Ramos (cell line): ENCODE measurements around the gene DGKD.
"Not testable (repeated sequence)": the region's sequence is repeated elsewhere in the genome, so short reads cannot be mapped to it uniquely, and the experiment has no call there.

Experiments used
- in situ Hi-C: fragments of 300-500 bp; cut with MboI; formaldehyde crosslinking; loops from one replicate; pipeline ENCODE4 v1.14.3; 2022; ENCODE audit warnings: low sequenced_read_pairs; ENCODE audit not compliant: unreplicated experiment

The DGKD gene

GRCh38 chr2:233380995-233381637 lies 26.8 kb downstream of the DGKD start:
- in situ Hi-C loops = no loop called here

DNA sequence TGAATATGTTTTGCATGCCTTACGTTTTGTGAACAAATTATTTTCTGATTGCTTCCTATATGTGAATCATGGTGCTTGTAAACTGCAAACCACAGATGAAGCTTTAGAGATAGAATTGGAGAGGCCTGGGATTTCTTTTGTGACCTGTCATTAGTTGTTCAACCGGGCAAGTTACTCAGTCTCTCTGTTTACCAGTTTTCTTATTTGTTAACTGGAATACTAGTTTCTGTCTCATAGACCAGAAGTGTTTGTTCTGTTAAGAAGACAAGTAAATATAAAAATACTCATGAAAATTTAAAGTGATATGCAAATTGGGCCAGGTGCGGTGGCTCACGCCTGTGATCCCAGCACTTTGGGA lies 27.3 kb downstream of the DGKD start:
- in situ Hi-C loops = no loop called here

- in situ Hi-C loops = no loop called here
Observed at GRCh38 chr2:233384015-233384414, 29.7 kb downstream of the DGKD start.

DNA sequence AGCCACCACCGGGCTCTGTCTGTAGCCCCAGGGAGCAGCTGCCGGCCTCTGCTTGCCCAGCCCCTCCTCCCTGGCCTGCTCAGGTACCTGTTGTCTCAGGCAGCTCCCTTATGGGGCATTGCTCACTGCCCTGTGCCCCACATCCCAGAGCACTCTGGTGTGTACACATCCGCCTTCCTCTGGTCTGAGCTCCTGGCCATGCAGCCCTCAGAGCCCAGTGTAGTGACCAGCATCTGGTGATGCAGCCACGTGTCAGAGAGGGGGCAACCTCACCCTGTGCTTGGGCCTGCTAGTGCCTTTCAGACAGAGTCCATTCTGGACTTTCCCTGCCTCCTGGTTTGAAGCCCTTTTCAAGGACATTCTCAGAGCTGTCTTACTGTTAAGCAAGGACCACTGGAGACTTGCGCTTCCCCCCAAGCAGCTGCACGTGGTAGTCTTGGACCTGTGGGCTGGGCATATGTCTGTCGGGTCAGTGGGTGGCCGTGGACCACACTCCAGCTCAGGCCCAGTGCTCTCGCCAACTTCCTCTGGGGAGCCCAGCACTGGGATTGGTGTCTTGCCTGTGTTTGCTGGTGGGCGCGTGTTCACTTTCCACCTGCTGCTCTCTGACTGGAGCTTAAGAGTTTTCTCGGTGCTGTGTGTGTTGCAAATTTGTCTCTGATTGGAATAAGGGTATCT lies 30.7 kb downstream of the DGKD start:
- in situ Hi-C loops = no loop called here

DNA sequence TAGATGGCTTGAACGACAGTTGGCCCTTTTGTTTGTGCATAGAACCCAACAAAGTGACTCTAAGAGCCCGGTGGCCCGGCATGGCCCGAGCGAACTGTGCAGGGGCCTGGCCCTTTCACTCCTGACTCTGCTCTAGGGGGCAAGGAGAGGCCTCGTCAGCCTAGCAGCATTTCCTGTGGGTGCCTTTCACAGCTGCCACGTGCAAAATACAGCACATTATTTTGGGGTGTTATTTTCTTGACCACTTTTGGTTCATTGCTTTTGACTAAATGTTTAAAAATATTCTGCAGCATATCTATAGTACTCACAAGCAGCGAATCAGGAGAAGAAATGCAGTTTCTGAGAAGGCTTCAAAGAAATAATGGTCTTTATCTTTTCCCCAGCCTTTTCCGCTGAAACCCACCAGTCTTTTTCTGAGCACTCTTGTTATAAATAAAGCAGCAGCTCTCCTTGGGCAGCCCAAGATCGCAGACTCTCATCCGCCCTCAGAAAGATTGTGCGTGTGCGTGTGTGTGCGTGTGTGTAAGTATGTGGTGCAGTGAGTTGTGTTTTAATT lies 31.3 kb downstream of the DGKD start:
- in situ Hi-C loops = no loop called here

- in situ Hi-C loops = no loop called here
Observed at GRCh38 chr2:233386382-233387041, 32.2 kb downstream of the DGKD start.

- in situ Hi-C loops = no loop called here
Observed at GRCh38 chr2:233387225-233387624, 32.9 kb downstream of the DGKD start.

DNA sequence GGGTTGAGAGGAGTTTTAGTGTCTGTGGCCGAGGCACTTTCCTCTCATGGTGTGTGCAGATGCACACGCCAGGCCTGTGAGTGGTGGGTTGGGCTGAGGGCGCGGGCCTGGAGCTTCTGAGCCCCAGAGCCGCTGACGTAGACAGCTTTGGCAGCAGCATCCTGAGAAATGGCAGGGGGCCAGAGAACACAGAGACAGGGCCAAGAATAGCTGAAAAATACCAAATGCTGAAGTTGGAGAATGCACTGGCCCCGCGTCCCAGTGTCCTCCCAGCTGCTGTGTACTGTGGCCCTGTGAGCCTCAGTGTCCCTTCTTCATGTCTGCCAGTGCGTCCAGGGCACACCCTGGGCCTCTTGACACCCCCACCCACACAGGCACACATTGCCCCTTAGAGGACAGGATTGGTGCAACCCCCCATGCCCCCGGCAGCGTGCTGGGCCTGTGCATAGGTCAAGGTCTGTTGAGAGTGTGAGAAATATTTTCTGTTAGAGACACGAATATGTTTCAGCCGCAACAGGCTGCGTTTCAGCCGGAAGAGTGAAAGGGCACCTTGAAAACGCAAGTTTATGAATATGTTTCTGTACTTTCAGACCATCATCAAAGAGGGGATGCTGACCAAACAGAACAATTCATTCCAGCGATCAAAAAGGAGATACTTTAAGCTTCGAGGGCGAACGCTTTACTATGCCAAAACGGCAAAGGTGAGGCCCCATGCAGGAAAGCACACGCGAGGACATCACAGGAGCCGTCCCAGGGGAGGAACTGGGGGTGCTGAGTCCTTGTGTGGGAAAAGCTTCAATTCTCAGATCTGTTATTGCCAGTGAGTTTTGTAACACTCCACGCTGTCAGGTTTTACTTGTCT lies 33.6 kb downstream of the DGKD start:
- in situ Hi-C loops = no loop called here

DNA sequence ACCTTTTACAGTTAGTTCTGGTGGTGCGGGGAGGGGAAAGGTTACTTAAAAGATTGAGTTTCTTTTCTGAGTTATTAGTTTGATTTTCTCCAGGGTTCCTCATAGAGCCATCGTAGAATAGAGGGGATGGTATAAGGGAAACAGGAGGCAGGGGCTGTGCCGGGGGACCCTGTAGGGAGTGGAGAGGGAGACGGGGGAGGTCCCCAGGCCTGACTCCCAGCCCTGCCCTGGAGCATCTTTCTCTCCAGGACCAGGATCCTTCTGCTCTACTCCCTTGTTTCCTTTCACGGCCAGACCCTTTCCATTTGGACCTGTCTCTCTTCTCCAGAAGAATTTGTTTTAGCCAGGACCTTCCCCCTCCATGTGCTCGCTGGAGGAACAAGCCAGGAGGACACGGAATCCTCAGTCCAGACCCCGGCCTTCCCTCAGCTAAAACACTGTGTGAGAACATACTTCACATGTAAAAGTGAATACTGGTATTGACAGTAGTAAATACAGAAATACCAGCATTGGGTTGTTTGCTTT lies 35.4 kb downstream of the DGKD start:
- in situ Hi-C loops = no loop called here

DNA sequence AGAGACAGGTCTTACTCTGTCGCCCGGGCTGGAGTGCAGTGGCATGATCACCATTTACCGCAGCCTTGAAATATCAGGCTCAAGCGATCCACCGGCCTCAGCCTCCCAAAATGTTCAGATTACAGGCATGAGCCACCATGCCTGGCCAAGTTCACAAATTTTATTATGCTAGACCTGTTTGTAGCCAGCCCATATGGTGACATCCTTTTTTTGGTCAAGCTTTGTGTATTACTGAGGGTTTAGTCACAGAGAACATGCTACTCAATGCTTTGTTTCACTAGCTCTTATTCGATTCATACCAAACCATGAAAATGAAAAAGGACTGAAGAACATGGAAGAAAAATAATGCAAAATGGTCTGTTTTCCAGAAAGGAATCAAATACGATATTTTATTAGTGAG lies 41.4 kb downstream of the DGKD start:
- in situ Hi-C loops = no loop called here

- in situ Hi-C loops = not testable (repeated sequence)
Observed at GRCh38 chr2:233396726-233397665, 42.7 kb downstream of the DGKD start.

DNA sequence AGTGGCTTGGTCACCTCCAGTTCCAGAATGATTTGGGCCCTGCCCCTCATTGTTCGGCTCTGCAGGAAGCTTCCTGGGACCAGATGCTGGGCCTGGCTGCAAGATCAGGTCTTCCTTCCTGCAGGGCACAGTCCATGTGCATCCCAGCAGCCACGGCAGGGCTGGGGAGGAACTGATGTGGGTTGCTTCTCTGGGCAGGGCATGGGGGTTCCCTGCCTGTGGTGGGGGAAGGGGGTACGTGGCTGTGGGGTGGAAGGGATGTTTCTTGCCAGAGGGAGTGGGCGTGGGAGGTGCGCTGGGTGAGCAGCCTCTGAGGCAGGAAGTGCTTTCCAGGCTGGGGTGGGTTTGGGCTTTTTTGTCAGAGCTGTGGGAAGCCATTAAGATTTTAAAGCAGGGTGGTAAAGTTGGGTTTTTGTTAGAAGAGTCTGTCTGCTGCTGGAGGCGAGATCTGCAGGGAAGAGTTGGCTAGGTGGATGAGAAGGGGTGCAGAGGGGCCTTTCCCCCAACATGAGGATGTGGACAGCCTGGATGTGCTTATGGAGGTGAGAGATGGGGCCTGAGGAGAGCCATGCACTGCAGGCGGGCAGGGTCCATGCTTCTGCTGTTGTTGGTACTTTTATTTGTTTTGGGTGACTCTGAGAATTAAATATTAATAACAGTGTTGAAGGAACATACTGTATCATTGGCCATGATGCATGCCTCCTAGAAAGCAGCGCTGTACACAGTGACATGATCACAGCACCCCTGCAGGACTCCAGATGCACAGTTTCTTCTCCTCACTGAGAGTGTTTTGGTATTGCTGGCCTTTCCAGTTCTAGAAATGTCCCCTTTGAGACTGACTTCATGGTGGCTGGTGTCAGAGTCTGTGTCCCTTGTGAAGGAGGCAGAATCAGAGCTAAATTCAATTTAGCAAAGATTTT lies 45.3 kb downstream of the DGKD start:
- in situ Hi-C loops = no loop called here

- in situ Hi-C loops = no loop called here
Observed at GRCh38 chr2:233400341-233400740, 46.0 kb downstream of the DGKD start.

DNA sequence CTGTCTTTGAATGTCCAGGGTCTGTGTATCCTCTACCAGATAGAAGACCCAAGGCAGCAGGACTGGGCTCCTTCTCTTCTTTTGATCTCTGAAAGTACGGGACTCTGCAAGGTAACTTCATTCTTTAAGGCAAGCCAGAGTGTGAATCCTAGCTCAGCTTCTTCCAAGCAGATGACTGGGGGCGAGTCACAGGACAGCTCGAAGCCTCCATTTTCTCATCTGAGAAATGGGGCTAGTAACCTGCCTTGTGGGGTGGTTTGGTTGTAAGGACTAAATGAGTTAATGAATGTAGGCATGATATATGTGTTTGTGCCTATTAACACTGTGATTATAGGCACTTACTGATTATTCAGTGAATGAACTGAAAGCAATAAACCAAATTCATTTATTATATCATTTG lies 46.7 kb downstream of the DGKD start:
- in situ Hi-C loops = no loop called here

GRCh38 chr2:233402346-233402745 lies 48.1 kb downstream of the DGKD start:
- in situ Hi-C loops = no loop called here

DNA sequence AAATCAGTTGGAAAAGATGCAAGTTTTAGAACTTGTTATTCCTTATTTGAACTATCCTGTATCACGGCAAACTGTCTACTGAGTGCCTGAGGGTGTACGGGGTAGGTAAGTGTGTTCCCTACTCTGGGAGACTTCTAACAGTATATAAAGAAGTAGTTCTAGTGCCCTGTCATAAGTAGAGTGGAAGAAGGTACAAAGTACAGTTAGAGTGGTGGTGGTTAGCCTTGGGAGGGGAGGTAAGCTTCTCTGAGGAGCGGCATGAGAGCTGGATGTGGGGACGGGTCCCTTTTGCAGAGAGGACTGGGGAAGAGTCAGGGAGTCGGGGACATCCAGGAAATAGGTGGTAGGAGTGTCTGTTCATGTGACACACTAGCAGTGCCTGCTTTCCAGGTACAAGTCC lies 48.5 kb downstream of the DGKD start:
- in situ Hi-C loops = no loop called here

DNA sequence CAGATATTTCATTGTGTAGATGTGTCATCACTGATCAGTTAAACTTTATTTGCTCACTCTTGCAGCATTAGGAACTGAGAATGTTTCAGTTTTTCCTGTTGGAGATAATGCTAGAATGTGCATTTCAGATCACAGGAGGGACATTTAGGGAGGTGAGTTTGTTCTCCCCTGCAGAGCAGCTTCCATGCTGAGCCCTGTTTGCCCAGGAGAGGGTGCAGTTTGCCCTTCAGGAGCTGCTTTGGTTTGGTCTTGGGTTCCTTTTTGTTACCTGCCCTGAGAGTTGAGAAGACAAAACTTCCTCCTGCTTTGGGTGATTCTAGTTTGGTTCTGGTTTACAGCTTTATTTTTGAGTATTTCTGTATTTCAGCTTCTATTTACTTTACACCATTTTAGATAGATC lies 49.9 kb downstream of the DGKD start:
- in situ Hi-C loops = no loop called here

- in situ Hi-C loops = no loop called here
Observed at GRCh38 chr2:233406865-233407264, 52.6 kb downstream of the DGKD start.
